ENCODE data around the gene ENPP7.

Gene ENPP7

GRCh38 chr17:79781012-79781650 lies 50.4 kb downstream of the ENPP7 start (continued):
- no peak for TF ChIP-seq ZNF518A (tag by site-specific recombination; conservative IDR thresholded peaks at IDR 0.05; ENCODE audit: low read depth)

- Histone ChIP-seq H3K9me3 (ENCODE audit: control insufficient read depth, insufficient read depth, low read depth, low read length) (no peaks in the 10 kb centered on the region), H3K27ac (ENCODE audit: extremely low read depth, low read depth, low read length) (no peak overlapping the region), H3K36me3 (ENCODE audit: control insufficient read depth in 2 of 2, insufficient read depth in 1 of 2, low read length in 2 of 2) (peaks cover 14 to 66% of the 10 kb centered on the region in 2 experiments; a peak in 2 of 3 replicates), H3K4me3 (ENCODE audit: low read depth, low read length) (no peak overlapping the region), H3K4me1 (ENCODE audit: control insufficient read depth, insufficient read depth, low read length) (peaks cover 13% of the 10 kb centered on the region)
- ChIA-PET CTCF (interaction anchor here (1.0 to 1.6 kb wide), 3 partner anchors 8 to 40 kb away, joined by 3 to 14 read pairs (median 4); no protein-coding TSS in a partner anchor), POLR2A (interaction anchor here (0.5 to 1.9 kb wide), 5 partner anchors 11 to 57 kb away, joined by 3 to 8 read pairs (median 5); partner anchors contain the start of genes CBX4 and CBX8)
- TF ChIP-seq GLIS2 (tag by site-specific recombination; IDR thresholded peaks at IDR 0.05) (peak; percentile 56), ZBTB21 (tag by site-specific recombination; IDR thresholded peaks at IDR 0.05) (no peak)
Observed at GRCh38 chr17:79781736-79782575, 51.2 kb downstream of the ENPP7 start.

GRCh38 chr17:79783891-79784290 lies 53.1 kb downstream of the ENPP7 start:
- peaks cover 14 to 66% of the 10 kb centered on the region in 2 experiments; a peak in 2 of 3 replicates for H3K36me3 ChIP-seq (ENCODE audit: control insufficient read depth in 2 of 2, insufficient read depth in 1 of 2, low read length in 2 of 2)
- CTCF ChIA-PET, result no interaction called here

More at GRCh38 chr17:79783891-79784290, 53.1 kb downstream of the ENPP7 start:
- H3K9me3 ChIP-seq (ENCODE audit: control insufficient read depth, insufficient read depth, low read depth, low read length), result no peaks in the 10 kb centered on the region
- POLR2A ChIA-PET, result interaction anchor here (0.5 kb wide), 1 partner anchor 39 kb away, joined by 3 read pairs; no protein-coding TSS in a partner anchor
- TF ChIP-seq ATF2 (tag by site-specific recombination; IDR thresholded peaks at IDR 0.05; ENCODE audit: low read depth) (no peak), ZNF555 (tag by site-specific recombination; conservative IDR thresholded peaks at IDR 0.05) (no peak), ZNF48 (tag by site-specific recombination; IDR thresholded peaks at IDR 0.05) (no peak), SP3 (tag by site-specific recombination; IDR thresholded peaks at IDR 0.05) (no peak), ZNF548 (tag by site-specific recombination; IDR thresholded peaks at IDR 0.05) (no peak), ZNF837 (tag by site-specific recombination; IDR thresholded peaks at IDR 0.05) (no peak), GFI1B (tag by site-specific recombination; IDR thresholded peaks at IDR 0.05) (no peak), ZNF350 (tag by site-specific recombination; IDR thresholded peaks at IDR 0.05) (no peak), ZNF341 (tag by site-specific recombination; IDR thresholded peaks at IDR 0.05; ENCODE audit: low read depth) (no peak), SP7 (tag by site-specific recombination; IDR thresholded peaks at IDR 0.05) (no peak), ZNF830 (tag by site-specific recombination; IDR thresholded peaks at IDR 0.05; ENCODE audit: low read depth) (no peak), ZFP69B (tag by site-specific recombination; IDR thresholded peaks at IDR 0.05) (no peak)
- peaks cover 7% of the 10 kb centered on the region for H3K4me1 ChIP-seq (ENCODE audit: control insufficient read depth, insufficient read depth, low read length)
- H3K4me3 ChIP-seq (ENCODE audit: low read depth, low read length), result no peak overlapping the region
- H3K27ac ChIP-seq (ENCODE audit: extremely low read depth, low read depth, low read length), result no peak overlapping the region

Measured in HEK293 (cell line).